Activated CD4-positive, alpha-beta T cell treated with anti-CD3 and anti-CD28 coated beads, Interleukin-2, amount 50 U/mL, for 48 hours (primary cell): ENCODE data around the gene ZBTB34.

Experiments used
- DNase-seq, 2 experiments: peaks; one replicate each; pipeline ENCODE4 v3.0.0-alpha.2; 2020

ZBTB34 gene

DNA sequence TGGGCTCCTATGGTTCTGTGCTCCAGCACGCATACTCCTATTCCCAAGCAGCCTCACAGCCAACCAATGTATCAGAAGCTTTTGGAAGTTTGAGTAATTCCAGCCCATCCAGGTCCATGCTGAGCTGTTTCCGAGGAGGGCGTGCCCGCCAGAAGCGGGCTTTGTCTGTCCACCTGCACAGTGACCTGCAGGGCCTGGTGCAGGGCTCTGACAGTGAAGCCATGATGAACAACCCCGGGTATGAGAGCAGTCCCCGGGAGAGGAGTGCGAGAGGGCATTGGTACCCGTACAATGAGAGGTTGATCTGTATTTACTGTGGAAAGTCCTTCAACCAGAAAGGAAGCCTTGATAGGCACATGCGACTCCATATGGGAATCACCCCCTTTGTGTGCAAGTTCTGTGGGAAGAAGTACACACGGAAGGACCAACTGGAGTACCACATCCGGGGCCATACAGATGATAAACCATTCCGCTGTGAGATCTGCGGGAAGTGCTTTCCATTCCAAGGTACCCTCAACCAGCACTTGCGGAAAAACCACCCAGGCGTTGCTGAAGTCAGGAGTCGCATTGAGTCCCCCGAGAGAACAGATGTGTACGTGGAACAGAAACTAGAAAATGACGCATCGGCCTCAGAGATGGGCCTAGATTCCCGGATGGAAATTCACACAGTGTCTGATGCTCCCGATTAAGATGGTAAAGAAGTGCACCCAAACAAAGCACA is 19.9 kb downstream of the ZBTB34 start:
- DNase-seq, result no peak

DNA sequence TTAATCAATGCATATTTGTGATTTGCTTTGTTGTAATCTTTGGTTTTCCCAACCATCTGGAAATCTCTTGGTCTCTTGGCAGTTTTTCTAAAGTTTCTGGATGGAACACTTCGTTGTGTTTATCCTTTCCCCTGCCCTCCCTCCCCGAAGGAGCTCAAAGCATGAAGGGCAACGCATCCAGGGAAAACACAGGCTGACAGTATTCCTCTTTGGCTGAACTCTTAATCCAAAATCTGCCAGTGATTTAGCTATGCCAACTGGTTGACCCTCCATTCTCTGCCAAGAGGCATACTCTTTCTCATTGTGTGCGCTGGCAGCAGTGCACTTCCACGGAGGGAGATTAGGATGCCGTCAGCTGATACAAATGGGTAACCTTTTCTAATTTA is 20.5 kb downstream of the ZBTB34 start:
- DNase-seq, result no peak

GRCh38 chr9:126882746-126883145 is 22.3 kb downstream of the ZBTB34 start:
- no peak for DNase-seq

- DNase-seq, result no peak
Measured at GRCh38 chr9:126883636-126884035, 23.2 kb downstream of the ZBTB34 start.

DNA sequence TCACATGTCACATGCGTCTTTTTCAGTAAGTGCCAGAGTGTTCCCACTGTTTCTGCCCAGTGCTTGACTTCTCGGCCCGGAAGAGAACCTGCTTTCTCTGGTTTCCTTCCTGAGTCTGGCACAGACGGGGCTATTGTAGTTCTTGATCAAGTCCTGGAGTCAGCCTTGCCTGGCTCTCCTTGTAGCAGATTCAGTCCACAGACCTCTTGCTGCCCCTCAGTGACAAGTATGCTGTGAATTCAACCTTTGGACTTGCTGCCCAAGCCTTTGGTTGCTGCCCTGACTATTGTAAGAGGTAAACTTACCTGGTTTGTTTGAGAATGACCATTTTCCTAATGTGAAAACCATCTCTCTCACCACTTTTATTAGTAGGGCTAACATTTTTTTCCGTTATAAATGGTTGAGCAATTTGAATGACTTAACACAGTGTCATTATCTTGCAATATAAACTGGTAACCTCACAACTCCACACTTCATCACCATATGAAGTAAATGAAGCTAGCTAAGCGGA is 24.7 kb downstream of the ZBTB34 start:
- DNase-seq, result no peak

- DNase-seq, result no peak
Measured at GRCh38 chr9:126886034-126886822, 25.8 kb downstream of the ZBTB34 start.

DNA sequence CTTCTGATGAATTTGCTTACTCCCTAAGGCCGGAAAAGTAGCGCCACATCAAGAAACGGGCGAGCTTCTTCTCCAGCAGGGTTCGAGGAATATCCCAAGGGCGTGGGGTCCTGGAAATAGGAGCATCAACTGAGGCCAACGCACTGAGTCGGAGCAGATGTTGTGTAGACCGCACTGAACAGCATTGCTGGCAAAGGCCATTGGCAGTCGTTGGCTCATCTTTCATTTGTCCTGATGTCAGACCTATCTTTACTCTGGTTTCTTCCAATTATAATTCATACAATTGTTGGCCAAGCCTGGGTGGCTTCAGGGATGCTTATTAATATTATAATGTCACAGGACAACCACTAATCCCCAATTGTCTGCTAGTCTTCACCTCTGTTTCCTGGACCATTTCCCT is 26.5 kb downstream of the ZBTB34 start:
- no peak for DNase-seq

GRCh38 chr9:126891676-126892075 is 31.2 kb downstream of the ZBTB34 start:
- DNase-seq, result no peak

DNA sequence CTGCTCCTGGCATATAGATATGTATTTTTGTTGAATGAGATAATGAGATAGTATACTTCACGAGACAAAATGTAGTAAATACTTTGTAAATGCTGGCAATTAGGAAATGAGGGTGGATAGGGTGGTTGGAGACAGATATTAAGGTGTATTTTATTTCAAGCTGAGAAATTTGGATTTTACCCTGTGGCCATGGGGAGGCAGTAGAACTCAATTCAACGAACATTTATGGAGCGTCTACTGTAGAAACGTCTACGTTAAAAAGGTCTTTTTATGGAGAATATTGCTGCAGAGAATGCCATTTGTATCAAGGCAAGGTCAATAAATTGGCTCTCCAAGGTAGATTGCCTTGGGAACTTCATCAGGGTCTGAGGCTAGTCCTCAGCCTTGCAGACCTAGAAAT is 32.6 kb downstream of the ZBTB34 start:
- DNase-seq, result no peak

DNA sequence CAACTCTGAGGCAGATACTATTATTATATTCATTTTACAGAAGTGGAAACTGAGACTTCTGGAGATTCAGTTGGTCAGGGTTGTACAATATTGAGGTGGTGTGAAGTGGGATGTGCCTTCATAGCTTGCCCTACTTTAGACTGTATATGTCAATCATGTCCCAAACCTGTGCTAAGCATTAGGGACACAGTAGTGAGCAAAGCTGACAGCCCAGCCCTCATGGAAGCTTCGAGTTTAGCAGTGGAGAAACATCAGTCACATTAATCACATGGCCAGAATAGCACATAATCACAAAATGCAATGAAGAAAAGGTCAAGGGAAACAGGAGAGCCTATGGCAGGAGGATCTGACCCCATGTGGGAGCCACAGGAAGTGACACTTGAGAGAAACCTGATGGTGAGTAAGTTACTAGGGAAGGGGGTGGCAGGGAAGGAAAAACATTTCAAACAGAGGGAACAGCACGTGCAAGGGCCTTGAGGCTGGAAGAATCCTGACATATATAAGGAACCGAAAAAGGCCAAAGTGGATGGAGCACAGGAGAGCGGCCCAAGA is 33.7 kb downstream of the ZBTB34 start:
- DNase-seq, result no peak

DNA sequence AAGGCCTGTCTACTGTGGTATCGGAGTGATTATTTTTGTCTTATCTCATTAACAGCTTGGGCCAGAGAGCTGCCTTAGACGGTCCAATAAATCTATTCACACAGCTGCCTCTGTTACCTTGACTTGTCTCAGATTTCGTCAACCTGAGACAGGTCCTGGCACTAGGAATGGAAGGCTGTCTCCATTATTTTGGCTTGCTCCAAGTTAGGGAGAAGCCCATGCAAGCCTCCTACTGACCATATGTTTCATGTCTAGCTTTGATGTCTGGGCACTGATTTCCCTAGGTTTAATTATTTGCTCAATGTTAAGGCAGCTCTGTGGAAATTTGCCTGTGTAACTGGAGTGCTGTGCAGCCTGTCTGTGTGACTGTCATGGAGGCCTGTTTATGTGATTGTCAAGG is 41.8 kb downstream of the ZBTB34 start:
- DNase-seq, result no peak

DNA sequence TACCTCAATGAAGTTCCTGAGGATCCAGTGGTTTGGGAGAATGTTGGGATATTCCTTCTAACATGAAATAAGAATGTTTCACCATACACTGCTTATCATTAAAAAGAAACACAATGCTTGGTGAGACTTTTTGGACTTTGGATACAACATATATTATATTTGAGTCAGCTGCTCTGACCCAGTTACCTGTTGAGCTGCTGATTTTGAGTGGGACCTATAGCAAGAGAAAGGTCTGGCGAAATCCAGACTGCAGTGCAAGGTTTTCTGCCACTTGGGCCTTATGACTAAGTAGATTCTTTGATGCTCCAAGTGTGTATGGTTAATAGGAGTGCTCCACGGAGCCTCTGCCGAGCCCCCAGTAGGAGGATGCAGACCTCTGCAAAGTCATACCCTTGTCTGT is 44.1 kb downstream of the ZBTB34 start:
- DNase-seq, result no peak

- DNase-seq, result no peak
Measured at GRCh38 chr9:126906091-126906490, 45.7 kb downstream of the ZBTB34 start.

DNA sequence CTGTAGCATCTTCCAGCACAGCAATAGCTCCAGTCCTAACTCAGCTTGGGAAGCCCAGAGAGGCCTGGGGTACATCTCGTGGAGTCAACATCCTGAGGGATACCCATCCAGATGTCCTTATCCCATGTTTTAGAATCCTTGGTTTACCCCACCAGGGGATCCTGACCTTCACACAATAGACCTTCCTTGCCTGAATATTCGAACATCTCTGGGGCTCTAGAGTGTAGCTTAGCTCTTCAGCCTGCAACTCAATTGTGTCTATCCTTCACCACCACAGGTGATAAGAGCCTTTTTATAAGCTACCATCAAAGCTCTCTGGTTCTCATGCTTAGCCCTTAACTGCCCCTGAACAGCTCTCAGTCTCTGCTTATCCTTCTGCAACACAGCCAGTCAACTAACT is 46.6 kb downstream of the ZBTB34 start:
- DNase-seq, result no peak

- peak; percentile 90 to 94 for DNase-seq
Measured at GRCh38 chr9:126914458-126915280, 54.2 kb downstream of the ZBTB34 start, which contains the start of gene RALGPS1. Gene RALGPS1, plus strand, starts transcription at chr9:126914782. Its CDS starts 47,508 bp downstream, at chr9:126962290.

- DNase-seq, result peak in 1 of 2 experiments; percentile 36
Measured at GRCh38 chr9:126915281-126915816, 54.9 kb downstream of the ZBTB34 start.

DNA sequence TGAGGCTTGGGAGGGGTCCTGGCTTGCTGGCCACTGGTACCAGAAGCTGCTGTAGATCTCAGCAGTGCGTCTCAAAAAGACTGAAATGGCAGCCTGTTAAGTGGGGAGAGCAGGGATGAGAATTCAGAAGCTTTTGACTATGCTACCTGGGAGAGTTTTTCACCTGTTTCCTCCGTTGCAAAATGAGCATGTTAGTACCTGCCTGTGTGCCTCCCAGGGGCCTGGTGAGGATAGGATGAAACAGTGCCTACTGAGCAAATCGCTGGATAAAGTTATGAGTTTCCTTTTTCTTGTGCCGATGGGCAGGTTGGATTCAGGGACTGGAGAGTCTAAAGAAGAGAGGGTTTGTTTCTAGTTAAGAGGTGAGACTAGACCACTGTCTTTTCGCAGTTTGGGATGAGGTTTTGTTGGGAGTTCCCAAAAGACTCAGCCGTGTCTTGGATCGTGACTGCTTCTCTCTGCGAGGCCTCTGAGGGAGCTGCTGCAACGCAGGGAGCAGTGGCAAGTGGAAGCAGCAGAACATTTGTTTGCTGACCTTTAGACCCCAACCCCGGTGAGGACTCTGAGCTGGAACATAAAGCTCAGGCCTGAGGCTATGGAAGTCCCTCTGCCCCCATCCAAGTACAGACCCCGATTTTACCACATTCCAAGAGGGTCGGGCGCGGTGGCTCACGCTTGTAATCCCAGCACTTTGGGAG is 55.6 kb downstream of the ZBTB34 start:
- DNase-seq, result no peak

GRCh38 chr9:126916909-126917308 is 56.5 kb downstream of the ZBTB34 start:
- no peak for DNase-seq

DNA sequence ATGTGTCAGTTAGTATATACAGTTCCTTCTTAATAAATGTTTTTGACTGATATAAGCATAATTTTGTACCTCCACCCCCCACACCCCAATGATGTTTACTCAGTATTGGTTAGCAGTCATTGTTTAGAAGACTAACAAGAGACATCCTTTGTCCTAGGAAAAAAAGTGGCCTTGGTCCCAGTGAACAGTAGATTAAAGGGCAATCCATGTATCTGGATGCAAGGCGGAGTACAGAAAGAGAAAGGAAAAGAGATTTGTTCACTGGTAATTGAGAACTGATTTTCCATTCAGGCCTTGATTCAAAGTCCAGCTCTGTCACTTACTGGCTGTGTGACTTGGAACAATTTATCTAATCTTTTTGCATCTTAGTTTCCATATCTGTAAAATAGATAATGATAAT is 58.8 kb downstream of the ZBTB34 start:
- DNase-seq, result no peak

DNA sequence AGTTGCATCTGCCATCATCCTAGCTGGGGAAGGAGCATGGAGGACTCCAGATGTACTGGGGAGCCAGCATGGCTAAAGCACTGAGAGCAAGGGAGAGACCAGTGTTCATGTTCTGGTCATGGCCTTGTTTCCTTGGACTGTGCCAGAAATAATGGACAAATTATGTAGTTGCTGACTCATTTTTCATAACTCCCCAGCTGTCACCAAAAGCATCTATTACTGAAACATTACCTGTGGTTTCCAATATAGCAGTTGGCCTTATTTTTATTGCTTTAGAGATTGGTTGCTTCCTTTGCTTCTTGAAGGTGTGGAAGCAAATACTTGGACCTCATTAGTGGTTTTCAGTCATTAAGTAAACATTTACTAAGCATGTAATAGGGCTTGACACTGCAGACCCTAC is 65.4 kb downstream of the ZBTB34 start:
- no peak for DNase-seq

DNA sequence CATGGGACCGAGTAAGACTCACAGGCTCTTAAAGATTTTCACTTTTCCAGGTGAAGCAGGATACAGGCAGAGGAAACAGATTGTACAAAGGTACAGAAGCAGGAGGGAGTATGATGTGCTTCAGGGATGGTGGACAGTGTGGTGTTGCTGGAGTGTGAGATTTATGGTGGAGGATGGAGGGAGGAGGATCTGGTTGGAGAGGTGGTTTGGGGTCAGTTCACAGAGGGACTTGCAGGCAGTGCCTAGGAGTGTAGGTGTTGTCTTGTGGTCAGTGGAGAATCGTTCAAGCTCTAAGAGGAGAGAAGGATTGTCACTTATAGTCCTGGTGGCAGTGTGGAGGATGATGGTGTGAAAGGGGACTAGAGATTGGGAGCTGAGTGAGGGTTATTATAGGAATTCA is 65.9 kb downstream of the ZBTB34 start:
- no peak for DNase-seq

- no peak for DNase-seq
Measured at GRCh38 chr9:126927419-126927818, 67.0 kb downstream of the ZBTB34 start.
